Measurements from ENCODE around the gene MRPL53.

GRCh38 chr2:74426181-74426758 is 46.2 kb downstream of the MRPL53 start:
- TF ChIP-seq ATF7 (IDR thresholded peaks at IDR 0.05) (no peak), ATF7 (CRISPR knock-in tag; IDR thresholded peaks at IDR 0.05) (no peak), GATAD1 (CRISPR knock-in tag; IDR thresholded peaks at IDR 0.05) (no peak), ZNF501 (CRISPR knock-in tag; IDR thresholded peaks at IDR 0.05) (no peak), ZNF558 (CRISPR knock-in tag; IDR thresholded peaks at IDR 0.05; ENCODE audit: borderline replicate concordance) (no peak), POLR2A (IDR thresholded peaks at IDR 0.05; ENCODE audit: insufficient read depth in 1 of 2, low read depth in 2 of 2, low read length in 2 of 2) (0 out of 4 replicates have a peak, but pooled peaks of 1 of the 2 experiments have one; percentile 19)

All from HepG2 (cell line).